H1 (cell line): ENCODE results near the gene NANOS3. TPM values are rescaled to one million over a fixed set of nuclear protein-coding genes. Genes with fewer than 3 reads are reported as not detected.
A peak's percentile ranks its signal among the peaks of the same experiment; 100 is the strongest.

Source experiments
- CTCF ChIA-PET: fragments of 300-600 bp; sonication (Branson Sonifier 250); formaldehyde crosslinking; loops from one replicate; lab custom pipeline; 2021; ENCODE audit not compliant: partially characterized antibody; lab: Charles Lee
- POLR2A ChIA-PET: fragments of 300-600 bp; sonication (Branson Sonifier 250); formaldehyde crosslinking; loops from one replicate; lab custom pipeline; 2021; ENCODE audit warnings: inconsistent platforms; ENCODE audit not compliant: partially characterized antibody; lab: Charles Lee
- DNase-seq, 2 experiments: peaks; one replicate each; pipeline versions ENCODE4 v3.0.0 to v3.0.0-alpha.2; 2010 to 2022; ENCODE audit warnings: low spot score in 2 of 2, low read depth in 1 of 2, mixed read lengths in 1 of 2
- FAIRE-seq: peaks from 2 replicates; lab custom pipeline; 2011; peaks lifted over from hg19 to GRCh38; lab: Jason Lieb, UNC
- H2AFZ ChIP-seq: 2 replicates; pipeline ENCODE4 v1.8.1; 2012; ENCODE audit warnings: low read length, inconsistent platforms
- H2AK5ac ChIP-seq: 2 replicates; pipeline ENCODE4 v1.6.1; 2013; ENCODE audit warnings: low read depth, low read length
- H2BK120ac ChIP-seq: replicated peaks from 2 replicates; pipeline ENCODE3; 2013; ENCODE audit warnings: low read depth, low read length, inconsistent platforms
- H2BK12ac ChIP-seq: 2 replicates; pipeline ENCODE4 v1.6.1; 2013; ENCODE audit warnings: low read depth, low read length
- H2BK15ac ChIP-seq: 2 replicates; pipeline ENCODE4 v1.6.1; 2013; ENCODE audit warnings: low read length
- H2BK20ac ChIP-seq: 2 replicates; pipeline ENCODE4 v1.6.1; 2013; ENCODE audit warnings: low read length
- H2BK5ac ChIP-seq: 2 replicates; pipeline ENCODE4 v1.6.1; 2013; ENCODE audit warnings: low read depth, low read length
- H3K14ac ChIP-seq: 2 replicates; pipeline ENCODE4 v1.6.1; 2013; ENCODE audit warnings: inconsistent platforms; ENCODE audit not compliant: insufficient read length
- H3K18ac ChIP-seq: 2 replicates; pipeline ENCODE4 v1.6.1; 2013; ENCODE audit warnings: low read length; ENCODE audit errors: extremely low read depth
- H3K23ac ChIP-seq: 2 replicates; pipeline ENCODE4 v1.6.1; 2013; ENCODE audit warnings: inconsistent platforms; ENCODE audit not compliant: insufficient read length
- H3K23me2 ChIP-seq: 2 replicates; pipeline ENCODE4 v1.6.1; 2013; ENCODE audit warnings: low read depth, low read length
- H3K27ac ChIP-seq: 2 replicates; pipeline ENCODE4 v1.6.1; 2011; ENCODE audit warnings: low read depth, low read length, inconsistent platforms
- H3K27me3 ChIP-seq, 4 experiments: replicated peaks in 1 of 4; 1 replicate in 1 of 4; 2 replicates in 3 of 4; pipeline versions ENCODE4 v1.6.1 to v1.8.1; 2011 to 2013; ENCODE audit warnings: low read length in 3 of 4, mild to moderate bottlenecking in 3 of 4, inconsistent platforms in 2 of 4, mixed read lengths in 2 of 4, moderate library complexity in 1 of 4; ENCODE audit not compliant: control insufficient read depth in 3 of 4, insufficient read depth in 3 of 4; ENCODE audit errors: extremely low read depth in 1 of 4
- H3K36me3 ChIP-seq, 4 experiments: 2 replicates each; pipeline versions ENCODE4 v1.6.1 to v1.8.1; 2011 to 2013; ENCODE audit warnings: mild to moderate bottlenecking in 4 of 4, low read length in 3 of 4, moderate library complexity in 2 of 4, control low read depth in 1 of 4, inconsistent platforms in 1 of 4; ENCODE audit not compliant: insufficient read depth in 4 of 4, control insufficient read depth in 2 of 4
- H3K4ac ChIP-seq: replicated peaks from 2 replicates; pipeline ENCODE3; 2013; ENCODE audit warnings: low read length, low read depth, mixed read lengths, inconsistent platforms; ENCODE audit not compliant: insufficient read length
- H3K4me1 ChIP-seq, 4 experiments: replicated peaks in 1 of 4; 1 replicate in 1 of 4; 2 replicates in 3 of 4; pipeline versions ENCODE4 v1.6.1 to v1.8.1; 2011 to 2013; ENCODE audit warnings: low read length in 3 of 4, inconsistent platforms in 2 of 4, mixed read lengths in 1 of 4; ENCODE audit not compliant: insufficient read depth in 4 of 4, control insufficient read depth in 3 of 4
- H3K4me2 ChIP-seq, 2 experiments: 2 replicates each; pipeline versions ENCODE4 v1.6.1 to v1.8.1; 2011 to 2013; ENCODE audit warnings: low read depth in 2 of 2, low read length in 2 of 2, control low read depth in 1 of 2, inconsistent platforms in 1 of 2, mild to moderate bottlenecking in 1 of 2; ENCODE audit not compliant: insufficient read depth in 1 of 2
- H3K4me3 ChIP-seq, 4 experiments: fragments of 200-600, 300-600 bp in 1 of 4; sonication (generic), shearing (Covaris generic), sonication (Bioruptor Twin) in 1 of 4; 2 replicates each; pipeline versions ENCODE4 v1.5.1 to v1.8.1; 2011 to 2016; ENCODE audit warnings: low read length in 4 of 4, low read depth in 3 of 4, control low read depth in 2 of 4, inconsistent platforms in 2 of 4, mild to moderate bottlenecking in 2 of 4, mixed read lengths in 1 of 4, moderate library complexity in 1 of 4; ENCODE audit not compliant: insufficient read depth in 2 of 4; ENCODE audit errors: extremely low read depth in 1 of 4
- H3K56ac ChIP-seq: replicated peaks from 2 replicates; pipeline ENCODE3; 2013; ENCODE audit warnings: low read depth, mild to moderate bottlenecking, mixed read lengths, low read length, inconsistent platforms; ENCODE audit not compliant: insufficient read length
- H3K79me1 ChIP-seq: 2 replicates; pipeline ENCODE4 v1.6.1; 2013; ENCODE audit warnings: low read depth, low read length, control low read depth
- H3K79me2 ChIP-seq, 2 experiments: 2 replicates each; pipeline versions ENCODE4 v1.6.1 to v1.8.1; 2012 to 2013; ENCODE audit warnings: low read length in 2 of 2, mild to moderate bottlenecking in 2 of 2, inconsistent platforms in 1 of 2; ENCODE audit not compliant: insufficient read depth in 2 of 2, control insufficient read depth in 1 of 2
- H3K9ac ChIP-seq, 4 experiments: replicated peaks in 1 of 4; 1 replicate in 1 of 4; 2 replicates in 3 of 4; pipeline versions ENCODE4 v1.6.1 to v1.8.1; 2011 to 2013; ENCODE audit warnings: low read depth in 3 of 4, low read length in 3 of 4, control low read depth in 2 of 4, mild to moderate bottlenecking in 2 of 4, moderate library complexity in 2 of 4, inconsistent platforms in 1 of 4; ENCODE audit errors: extremely low read depth in 1 of 4
- H3K9me3 ChIP-seq, 2 experiments: 2 replicates each; pipeline versions ENCODE4 v1.6.1 to v1.8.1; 2012 to 2013; ENCODE audit warnings: mild to moderate bottlenecking in 2 of 2, moderate library complexity in 2 of 2, control low read depth in 1 of 2, inconsistent platforms in 1 of 2, low read depth in 1 of 2, low read length in 1 of 2, mixed read lengths in 1 of 2; ENCODE audit not compliant: insufficient read depth in 2 of 2
- H4K20me1 ChIP-seq, 2 experiments: replicated peaks in 1 of 2; 2 replicates each; pipeline versions ENCODE3 to v1.8.1; 2011 to 2013; ENCODE audit warnings: inconsistent platforms in 2 of 2, low read length in 2 of 2, mild to moderate bottlenecking in 1 of 2; ENCODE audit not compliant: insufficient read depth in 2 of 2, control insufficient read depth in 1 of 2
- H4K5ac ChIP-seq: 2 replicates; pipeline ENCODE4 v1.6.1; 2013; ENCODE audit warnings: low read length, low read depth, mixed read lengths, inconsistent platforms; ENCODE audit not compliant: insufficient read length
- H4K8ac ChIP-seq: 2 replicates; pipeline ENCODE4 v1.8.0; 2013; ENCODE audit warnings: mild to moderate bottlenecking, moderate library complexity, low read length, inconsistent platforms; ENCODE audit not compliant: insufficient read depth; ENCODE audit errors: extremely low read depth
- H4K91ac ChIP-seq: replicated peaks from 2 replicates; pipeline ENCODE3; 2013; ENCODE audit warnings: low read length, mixed read lengths, inconsistent platforms; ENCODE audit not compliant: insufficient read length
- EZH2 ChIP-seq: fragments of 200-600 bp; sonication (generic); IDR thresholded peaks from 2 replicates; pipeline ENCODE4 v1.7.1; 2012; ENCODE audit warnings: low read depth, mild to moderate bottlenecking, moderate library complexity, low read length, inconsistent platforms; ENCODE audit not compliant: severe bottlenecking
- RNF2 ChIP-seq: fragments of 200-900, 300-1000 bp; sonication (generic); IDR thresholded peaks from 2 replicates; pipeline ENCODE4 v1.7.1; 2016; ENCODE audit warnings: borderline replicate concordance, low read depth, mild to moderate bottlenecking, antibody characterized with exemption, low read length; ENCODE audit not compliant: poor library complexity, severe bottlenecking; ENCODE audit errors: missing control alignments
- RXRA ChIP-seq: IDR thresholded peaks from 2 replicates; pipeline ENCODE4 v1.6.1; 2011; ENCODE audit warnings: low read depth, mild to moderate bottlenecking, low read length, moderate library complexity; ENCODE audit not compliant: insufficient read depth
- SUZ12 ChIP-seq: fragments of 200-600 bp; sonication (generic); IDR thresholded peaks from 2 replicates; pipeline ENCODE4 v1.6.1; 2012; ENCODE audit warnings: mild to moderate bottlenecking, inconsistent platforms, low read length, moderate library complexity, mixed read lengths
- WGBS, 2 experiments: shearing (Covaris generic) in 1 of 2; methylation state at CpG; one replicate each; pipeline versions ENCODE4 v1.1.6 to v1.1.7; 2013 to 2015; ENCODE audit warnings: low lambda C conversion rate in 2 of 2, mixed read lengths in 2 of 2, inconsistent platforms in 1 of 2, low coverage in 1 of 2, missing lambda C conversion rate in 1 of 2; ENCODE audit not compliant: insufficient replicate concordance in 2 of 2, insufficient coverage in 1 of 2, insufficient read length in 1 of 2; ENCODE audit errors: extremely low coverage in 1 of 2, missing lambda C conversion rate in 1 of 2; 5-methylcytosine and 5-hydroxymethylcytosine counted together
- polyA plus RNA-seq, 7 experiments: library from polyadenylated mRNA; depleted of rRNA in 3 of 7; stranded (reverse) in 5 of 7; unstranded in 2 of 7; fragments of >200 nt in 5 of 7; fragments of 200-250 nt in 2 of 7; gene quantifications; 1 replicate in 5 of 7; 2 replicates in 1 of 7; 4 replicates in 1 of 7; pipeline versions ENCODE4 v1.2.1 to v1.2.3, GENCODE V29; 2011 to 2013; ENCODE audit warnings: missing spikeins in 2 of 7, mixed read lengths in 2 of 7
- total RNA-seq: library from RNA; stranded (reverse); fragmentation: NEBNext Ultra II Directional; extraction: Animal tissue kit (Norgen Biotek cat#: 25700); gene quantifications from 2 replicates; pipeline ENCODE4 v1.2.1, GENCODE V29; 2021

The NANOS3 gene
- total and polyA plus RNA-seq, 2 of the 8 experiments (the other 6 are each of a cell fraction or from before 2014, with no cell fraction given): 0.62 TPM; not detected in 1

GRCh38 chr19:13864667-13865570 is 12.0 kb upstream of the NANOS3 start:
- H3K4ac ChIP-seq: peak overlapping the region; percentile 44
- peak overlapping the region in 2 of 4 experiments; percentile 28 to 66; a peak in 3 of 8 replicates for H3K4me3 ChIP-seq
- no peak overlapping the region for H3K23ac ChIP-seq
- CTCF ChIA-PET: interaction anchor here (3.0 to 7.0 kb wide), 5 partner anchors 17 to 81 kb away, joined by 11 to 70 read pairs (median 32); no protein-coding TSS in a partner anchor
- H3K36me3 ChIP-seq: no peaks in the 10 kb centered on the region
- no peaks in the 10 kb centered on the region for H3K9me3 ChIP-seq
- H3K14ac ChIP-seq: no peak overlapping the region
- no peak overlapping the region; the same call in 1 of the 2 replicates for H3K18ac ChIP-seq
- H2BK120ac ChIP-seq: no peak overlapping the region
- H3K4me2 ChIP-seq: peak overlapping the region; percentile 42 to 77; a peak in 2 of 4 replicates
- H2AK5ac ChIP-seq: peak overlapping the region; percentile 45; the same call in 1 of the 2 replicates
- no peak overlapping the region for H2AFZ ChIP-seq
- 0 out of 2 replicates have a peak overlapping the region, but pooled peaks have one; percentile 60 for H2BK12ac ChIP-seq
- no peak for DNase-seq
- 72% methylated on average over 14 of the region's 113 CpGs; no CpG with 5 or more reads in 1 of the 2 experiments for WGBS, 2 experiments
- FAIRE-seq: no peak
- H4K91ac ChIP-seq: no peak overlapping the region
- H3K9ac ChIP-seq: no peak overlapping the region
- H3K79me1 ChIP-seq: no peaks in the 10 kb centered on the region
- no peaks in the 10 kb centered on the region for H3K79me2 ChIP-seq
- H4K20me1 ChIP-seq: peaks cover 2 to 7% of the 10 kb centered on the region in 2 experiments
- H2BK15ac ChIP-seq: no peak overlapping the region; the same call in 1 of the 2 replicates
- no peak overlapping the region for H4K5ac ChIP-seq
- no peak overlapping the region for H2BK20ac ChIP-seq
- POLR2A ChIA-PET: interaction anchor here (1.1 to 4.7 kb wide), 5 partner anchors 9 to 117 kb away, joined by 3 to 62 read pairs (median 3); a partner anchor contains a TSS
- peaks cover 4 to 7% (median 5%) of the 10 kb centered on the region in 4 experiments; a peak in 6 of 7 replicates for H3K4me1 ChIP-seq
- H2BK5ac ChIP-seq: no peak overlapping the region
- H3K27ac ChIP-seq: no peak overlapping the region
- H3K23me2 ChIP-seq: no peaks in the 10 kb centered on the region; the same call in 1 of the 2 replicates
- TF ChIP-seq SUZ12: peak; percentile 6; the same call in 1 of the 2 replicates
- TF ChIP-seq RXRA: no peak
- peak; percentile 33 for TF ChIP-seq EZH2
- no peak for TF ChIP-seq RNF2
- TF ChIP-seq, all 59 proteins: peak for 2
- H3K27me3 ChIP-seq: peaks cover 16 to 61% (median 45%) of the 10 kb centered on the region in 4 experiments
- H3K56ac ChIP-seq: no peak overlapping the region
- peak overlapping the region; percentile 84; the same call in 1 of the 2 replicates for H4K8ac ChIP-seq
